GM12874 (cell line): ENCODE results near the gene SMG1.

Source experiments
- CTCF ChIP-seq: IDR thresholded peaks from 2 replicates; pipeline ENCODE4 v1.5.1; 2011; ENCODE audit warnings: low read depth, mild to moderate bottlenecking, control low read depth, low read length, moderate library complexity; ENCODE audit not compliant: insufficient read depth

SMG1 gene

DNA sequence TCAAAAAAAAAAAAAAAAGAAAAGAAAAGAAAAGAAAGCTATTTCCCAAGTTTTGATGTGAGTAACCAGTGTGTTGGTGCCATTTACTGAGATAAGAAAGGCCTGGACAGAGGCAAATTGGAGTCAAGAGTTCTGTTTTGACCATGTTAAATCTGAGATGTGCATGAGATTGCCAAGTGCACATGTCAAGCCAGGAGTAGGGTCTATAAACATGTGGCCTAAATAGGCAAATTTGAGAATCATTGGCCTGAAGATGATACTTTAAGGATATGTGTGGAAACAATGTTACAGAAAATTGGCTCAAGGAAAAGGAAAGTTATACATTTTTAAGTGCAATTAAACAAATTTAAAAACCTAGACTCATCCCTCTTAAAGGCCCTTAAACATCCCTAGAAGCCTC lies 15.3 kb upstream of the SMG1 start:
- no peak for TF ChIP-seq CTCF

GRCh38 chr16:18938986-18939385 lies 12.8 kb upstream of the SMG1 start:
- no peak for TF ChIP-seq CTCF

GRCh38 chr16:18937390-18937789 lies 11.2 kb upstream of the SMG1 start:
- no peak for TF ChIP-seq CTCF

DNA sequence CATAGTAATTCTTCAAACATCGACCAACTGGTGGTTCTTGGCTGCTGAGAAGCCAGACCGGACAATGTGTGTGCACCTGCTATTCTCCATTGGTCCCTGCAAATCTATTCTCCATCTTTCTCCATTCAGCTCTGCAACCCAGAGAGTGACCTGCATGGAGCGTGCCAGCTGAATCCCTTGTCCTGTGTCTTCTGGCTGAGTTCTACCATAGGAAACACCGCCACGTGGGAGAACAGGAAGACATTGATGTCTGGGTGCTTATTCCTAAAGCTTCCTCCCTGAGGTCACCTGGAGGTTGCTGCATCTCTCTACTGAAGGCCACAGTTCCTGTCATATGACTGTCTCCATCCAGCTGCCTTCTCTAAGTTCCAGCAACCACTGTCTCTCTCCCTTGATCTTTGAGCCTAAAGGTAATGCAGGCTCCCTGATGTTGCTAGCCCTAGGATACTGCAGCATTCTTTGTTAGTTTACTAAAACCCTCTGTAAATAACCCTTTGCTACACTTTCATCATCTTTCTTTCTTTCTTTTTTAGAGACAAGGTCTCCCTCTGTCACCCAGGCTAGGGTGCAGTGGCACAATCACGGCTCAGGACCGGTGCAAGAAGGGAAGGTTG lies 10.6 kb upstream of the SMG1 start:
- TF ChIP-seq CTCF = no peak

GRCh38 chr16:18933501-18933900 lies 7.3 kb upstream of the SMG1 start:
- TF ChIP-seq CTCF = no peak

DNA sequence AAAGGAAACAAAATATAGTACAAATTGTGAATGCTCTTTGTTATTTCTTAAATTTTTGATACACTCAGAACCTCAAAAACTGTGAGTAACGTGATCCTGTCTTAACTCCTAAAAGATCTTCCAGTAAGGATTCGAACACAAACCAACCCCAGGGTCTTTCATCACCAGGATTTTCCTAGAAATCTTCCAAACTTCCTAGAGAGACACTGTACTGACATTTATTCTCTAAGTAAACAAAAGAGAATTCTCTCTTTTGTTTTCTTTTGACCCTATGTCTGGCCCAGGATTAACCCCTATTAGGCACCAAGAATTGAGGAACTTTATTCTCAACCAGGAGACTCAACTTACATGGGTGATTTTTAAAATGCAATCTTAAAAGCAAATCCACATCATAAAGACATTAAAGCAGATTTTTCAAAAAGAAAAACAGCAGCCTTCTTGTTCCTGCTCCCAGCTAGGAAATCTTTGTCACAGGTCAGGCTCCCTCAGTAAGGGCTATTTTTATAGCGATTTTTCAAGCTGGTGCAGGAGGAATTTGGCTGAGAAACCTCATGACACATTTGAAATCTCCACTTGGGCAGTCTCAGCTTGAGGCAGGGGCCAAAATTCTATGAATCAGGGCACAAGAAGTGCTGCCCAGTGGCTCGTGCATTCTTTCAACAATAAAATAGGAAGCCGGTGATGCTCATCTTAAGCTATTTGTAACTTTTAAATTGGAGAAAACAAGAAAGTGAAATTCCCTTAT lies 6.2 kb upstream of the SMG1 start:
- no peak for TF ChIP-seq CTCF

- no peak for TF ChIP-seq CTCF
Observed at GRCh38 chr16:18931756-18932155, 5.5 kb upstream of the SMG1 start.
